K562 (cell line): ENCODE data around the gene WLS. TPM values are rescaled to one million over a fixed set of nuclear protein-coding genes. Genes with fewer than 3 reads are reported as not detected.

Experiments used
- ATAC-seq: fragments of 200-7000 bp; cut with Tn5 transposase; 3 replicates; pipeline ENCODE4 v1.9.1; 2020; ENCODE audit warnings: moderate library complexity
- BruUV-seq: library from RNA; stranded (reverse); fragments of 400-500 nt; replicated peaks from 2 replicates; lab custom pipeline; 2021; lab: Mats Ljungman, UMichigan
- CTCF ChIA-PET: fragments of 300-600 bp; formaldehyde crosslinking; extraction: SDS; loops from one replicate; lab custom pipeline; 2021; ENCODE audit warnings: low intra/inter-chr PET ratio; lab: Yijun Ruan, JAX
- POLR2A ChIA-PET: fragments of 300-600, 350-650 bp; sonication (Branson Sonifier 250); formaldehyde crosslinking; extraction: SDS; loops from one replicate; lab custom pipeline; 2021; ENCODE audit warnings: antibody characterized with exemption, inconsistent platforms; lab: Yijun Ruan, JAX
- DNase-seq, 4 experiments: peaks; one replicate each; pipeline versions ENCODE4 v3.0.0 to v3.0.0-alpha.2; 2011 to 2018; ENCODE audit warnings: low spot score in 3 of 4, mixed read lengths in 3 of 4; ENCODE audit errors: extremely low read depth in 1 of 4
- FAIRE-seq: peaks from 2 replicates; lab custom pipeline; 2011; peaks lifted over from hg19 to GRCh38; lab: Jason Lieb, UNC
- H2AFZ ChIP-seq: 2 replicates; pipeline ENCODE4 v1.6.0; 2011; ENCODE audit warnings: low read depth, low read length, control low read depth, inconsistent platforms
- H3K27ac ChIP-seq: fragments of 200-600 bp; 3 replicates; pipeline ENCODE4 v1.8.0; 2011; ENCODE audit warnings: low read depth, mild to moderate bottlenecking, control low read depth, inconsistent platforms, low read length, moderate library complexity, mixed read lengths; ENCODE audit errors: extremely low read depth
- H3K27me3 ChIP-seq, 2 experiments: fragments of 300-600 bp in 1 of 2; 2 replicates in 1 of 2; 3 replicates in 1 of 2; pipeline versions ENCODE4 v1.6.0 to v1.8.0; 2011; ENCODE audit warnings: inconsistent platforms in 2 of 2, low read length in 2 of 2, mild to moderate bottlenecking in 1 of 2, mixed read lengths in 1 of 2, moderate library complexity in 1 of 2; ENCODE audit not compliant: control insufficient read depth in 2 of 2, insufficient read depth in 2 of 2
- H3K36me3 ChIP-seq: fragments of 300-600 bp; 3 replicates; pipeline ENCODE4 v1.8.0; 2011; ENCODE audit warnings: mild to moderate bottlenecking, low read length, inconsistent platforms; ENCODE audit not compliant: control insufficient read depth, insufficient read depth
- H3K4me1 ChIP-seq, 2 experiments: fragments of 200-600 bp in 1 of 2; replicated peaks in 1 of 2; 2 replicates in 1 of 2; 3 replicates in 1 of 2; pipeline versions ENCODE4 v1.5.1 to v1.8.0; 2011; ENCODE audit warnings: inconsistent platforms in 2 of 2, low read length in 2 of 2, mild to moderate bottlenecking in 1 of 2, mixed read lengths in 1 of 2, moderate library complexity in 1 of 2; ENCODE audit not compliant: control insufficient read depth in 2 of 2, insufficient read depth in 2 of 2
- H3K4me2 ChIP-seq: 2 replicates; pipeline ENCODE4 v1.6.1; 2011; ENCODE audit warnings: low read length, control low read depth, inconsistent platforms, mixed read lengths; ENCODE audit not compliant: insufficient read depth
- H3K4me3 ChIP-seq: fragments of 200-600 bp; sonication (generic), shearing (Covaris generic); 2 replicates; pipeline ENCODE4 v1.5.1; 2016; ENCODE audit warnings: control low read depth, inconsistent platforms
- H3K79me2 ChIP-seq: fragments of 200-600 bp; 3 replicates; pipeline ENCODE4 v1.8.0; 2011; ENCODE audit warnings: low read length, inconsistent platforms; ENCODE audit not compliant: control insufficient read depth, insufficient read depth
- H3K9ac ChIP-seq, 2 experiments: 2 replicates each; pipeline versions ENCODE4 v1.6.0 to v1.6.1; 2011; ENCODE audit warnings: low read depth in 2 of 2, low read length in 2 of 2, control low read depth in 1 of 2, inconsistent platforms in 1 of 2, mild to moderate bottlenecking in 1 of 2, mixed read lengths in 1 of 2; ENCODE audit not compliant: insufficient read depth in 1 of 2
- H3K9me1 ChIP-seq: one replicate; pipeline ENCODE4 v1.6.0; 2011; ENCODE audit warnings: inconsistent platforms, mild to moderate bottlenecking, low read length, moderate library complexity; ENCODE audit not compliant: control insufficient read depth, insufficient read depth
- H3K9me3 ChIP-seq: replicated peaks from 2 replicates; pipeline ENCODE4 v1.5.1; 2011; ENCODE audit warnings: low read depth, low read length, inconsistent platforms; ENCODE audit not compliant: control insufficient read depth, insufficient read depth
- H4K20me1 ChIP-seq: replicated peaks from 2 replicates; pipeline ENCODE4 v1.6.1; 2011; ENCODE audit warnings: low read length, inconsistent platforms, mixed read lengths; ENCODE audit not compliant: control insufficient read depth, insufficient read depth
- PTBP1 ChIP-seq: fragments of 200-400 bp; formaldehyde crosslinking; IDR thresholded peaks from 2 replicates; pipeline ENCODE4 v1.6.1; 2017; ENCODE audit warnings: low read depth, low read length
- PYGO2 ChIP-seq: fragments of 450-650 bp; IDR thresholded peaks from 2 replicates; pipeline ENCODE4 v1.6.1; 2016; ENCODE audit warnings: mild to moderate bottlenecking, missing genetic modification characterization, moderate library complexity, missing compliant biosample characterization
- SMARCE1 ChIP-seq: fragments of 450-650 bp; IDR thresholded peaks from 2 replicates; pipeline ENCODE4 v1.7.1; 2016; ENCODE audit warnings: mild to moderate bottlenecking
- TAL1 ChIP-seq: fragments of 450-650 bp; IDR thresholded peaks from 2 replicates; pipeline ENCODE4 v1.6.1; 2016; ENCODE audit warnings: mild to moderate bottlenecking
- TFE3 ChIP-seq: fragments of 450-650 bp; formaldehyde crosslinking; IDR thresholded peaks from 2 replicates; pipeline ENCODE4 v1.4.0; 2020; ENCODE audit warnings: mild to moderate bottlenecking, mixed read lengths
- ZFP30 ChIP-seq: fragments of 250-450 bp; sonication (Bioruptor Pico); IDR thresholded peaks from 2 replicates; pipeline ENCODE4 v1.8.0; 2022; ENCODE audit warnings: moderate library complexity, mild to moderate bottlenecking, inconsistent platforms, borderline replicate concordance
- ZNF134 ChIP-seq: fragments of 250-450 bp; sonication (Bioruptor Pico); conservative IDR thresholded peaks from 2 replicates; pipeline ENCODE4 v1.4.0; 2020
- WGBS: fragments of 100-300 bp; shearing (Covaris generic); methylation state at CpG from one replicate; pipeline ENCODE4 v1.1.6; 2016; ENCODE audit warnings: low coverage, mixed read lengths; ENCODE audit not compliant: insufficient coverage; ENCODE audit errors: missing lambda C conversion rate; 5-methylcytosine and 5-hydroxymethylcytosine counted together
- in situ Hi-C: fragments of 300-500 bp; cut with MboI; formaldehyde crosslinking; loops from 4 replicates; pipeline ENCODE4 v1.15.0; 2018; ENCODE audit warnings: inconsistent platforms, mixed read lengths
- intact Hi-C: fragments of 100-400 bp; cut with micrococcal nuclease; formaldehyde crosslinking; loops from 2 replicates; pipeline ENCODE4 v1.14.2; 2022
- polyA plus RNA-seq, 8 experiments: library from polyadenylated mRNA; depleted of rRNA in 4 of 8; stranded (reverse) in 5 of 8; unstranded in 3 of 8; fragments of >200 nt; fragmentation: Nextera tagmentation in 2 of 8; fragmentation: Illumina TruSeq in 1 of 8; extraction: Ambion mirVana in 2 of 8; extraction: Trizol in 1 of 8; gene quantifications; 2 replicates each; pipeline versions ENCODE4 v1.2.1 to v1.2.3, GENCODE V29; 2011 to 2014; ENCODE audit warnings: inconsistent platforms in 1 of 8, missing spikeins in 1 of 8
- total RNA-seq, 7 experiments: library from RNA; depleted of rRNA in 6 of 7; stranded (reverse); fragments of >200 nt in 6 of 7; fragmentation: Illumina TruSeq in 2 of 7; extraction: Trizol in 2 of 7; gene quantifications; 2 replicates each; pipeline versions ENCODE4 v1.2.1 to v1.2.3, GENCODE V29; 2011 to 2021; ENCODE audit warnings: low replicate concordance in 1 of 7

Gene WLS
- total and polyA plus RNA-seq, 9 of the 15 experiments (the other 6 are each of a cell fraction or from before 2014, with no cell fraction given), result 0.47 TPM; not detected in 8

- Histone ChIP-seq H3K9ac (no peak overlapping the region), H3K9me3 (no peaks in the 10 kb centered on the region), H3K27me3 (peaks cover 18 to 28% of the 10 kb centered on the region in 2 experiments; a peak in 3 of 5 replicates), H4K20me1 (no peaks in the 10 kb centered on the region), H3K79me2 (no peaks in the 10 kb centered on the region), H3K4me2 (no peak overlapping the region), H3K27ac (no peak overlapping the region), H2AFZ (no peak overlapping the region), H3K4me3 (no peak overlapping the region), H3K4me1 (no peaks in the 10 kb centered on the region; a peak in 2 of 5 replicates), H3K9me1 (no peaks in the 10 kb centered on the region), H3K36me3 (no peaks in the 10 kb centered on the region)
- intact Hi-C loops (no loop called here), in situ Hi-C loops (no loop called here)
- DNase-seq, result no peak
- FAIRE-seq, result no peak
- BruUV-seq, result no TSS peak
- TF ChIP-seq PYGO2 (tag), result no peak
- TF ChIP-seq PTBP1, result no peak
- no peak for TF ChIP-seq TFE3 (CRISPR knock-in tag)
- TF ChIP-seq ZFP30 (CRISPR knock-in tag), result no peak
- no peak for TF ChIP-seq SMARCE1
- no peak for TF ChIP-seq TAL1
- no peak for TF ChIP-seq ZNF134 (CRISPR knock-in tag)
- no peak for ATAC-seq
- ChIA-PET CTCF (no interaction called here), POLR2A (interaction anchor here (0.6 kb wide), 1 partner anchor 81 kb away, joined by 3 read pairs; no protein-coding TSS in a partner anchor)
- WGBS, result 0% methylated on average over 1 of the region's 1 CpG
Observed at GRCh38 chr1:68233202-68233601, 879 bp upstream of the WLS start.
